Pancreas (tissue), 10 donors: ENCODE results near the gene CCDC38. TPM values are rescaled to one million over a fixed set of nuclear protein-coding genes. Genes with fewer than 3 reads are reported as not detected.

Experiments used
- ATAC-seq, 4 donors: fragments of 200-7000 bp; cut with Tn5 transposase; one replicate each; pipeline versions ENCODE4 v1.8.0 to v1.9.1; 2020; ENCODE audit warnings: mild to moderate bottlenecking in 4 of 4, moderate library complexity in 4 of 4
- DNase-seq, 6 donors: peaks; one replicate each; pipeline ENCODE4 v3.0.0-alpha.2; 2020
- FAIRE-seq: peaks from 2 replicates; lab custom pipeline; 2012; peaks lifted over from hg19 to GRCh38; lab: Jason Lieb, UNC
- H3K27ac ChIP-seq, 4 donors: fragments of 200-600 bp; sonication (generic); 1 replicate in 3 of 4; 2 replicates in 1 of 4; pipeline versions ENCODE4 v1.5.0 to v1.8.0; 2020
- H3K27me3 ChIP-seq, 4 donors: fragments of 200-600 bp; one replicate each; pipeline ENCODE4 v1.8.0; 2021
- H3K36me3 ChIP-seq, 3 donors: fragments of 200-600 bp; sonication (generic) in 1 of 3; one replicate each; pipeline versions ENCODE4 v1.5.0 to v1.8.0; 2020 to 2021
- H3K4me1 ChIP-seq, 3 donors: fragments of 200-600 bp; one replicate each; pipeline ENCODE4 v1.8.0; 2021
- H3K4me3 ChIP-seq, 4 donors: fragments of 200-600 bp; sonication (generic) in 2 of 4; one replicate each; pipeline versions ENCODE4 v1.5.0 to v1.8.0; 2020 to 2021
- H3K9me3 ChIP-seq, 4 donors: fragments of 200-600 bp; one replicate each; pipeline ENCODE4 v1.8.0; 2021
- WGBS, 2 donors: extraction: QIAGEN DNeasy Blood & Tissue Kit; methylation state at CpG; one replicate each; pipeline ENCODE4 v1.1.7; 2013; 5-methylcytosine and 5-hydroxymethylcytosine counted together
- intact Hi-C, 3 donors: fragments of 100-400 bp; cut with DNase I; formaldehyde crosslinking; loops; one replicate each; pipeline versions ENCODE4 v1.11.1 to v1.14.2; 2022
- polyA plus RNA-seq, 2 donors: library from polyadenylated mRNA; stranded (reverse); fragments of 200-250 nt; gene quantifications; one replicate each; pipeline ENCODE4 v1.2.3, GENCODE V29; 2013
- total RNA-seq, 6 donors: library from RNA; stranded (reverse); fragmentation: NEBNext Ultra II Directional in 4 of 6; extraction: Animal tissue kit (Norgen Biotek cat#: 25700) in 4 of 6; gene quantifications; one replicate each; pipeline versions ENCODE4 v1.2.1 to v1.2.4, GENCODE V29; 2021 to 2023
- TF ChIP-seq, protein P1 (sequence below), 4 donors: fragments of 200-600 bp; sonication (generic) in 3 of 4; IDR thresholded peaks; one replicate each; pipeline versions ENCODE4 v1.5.0 to v1.8.0; 2021; ENCODE audit warnings: antibody characterized with exemption in 4 of 4
- donor health status: healthy with polysubstance abuse.
- donor health status: DM: no; HTN: no; CAD: no; lungs with moderate emphysema.
- donor health status: DM: no; HTN: no; CAD: no.
- donor health status: control.
- donor health status: control.
- donor health status: Bipolar disorder and iron deficiency.
- donor health status: DM: yes; HTN: yes; CAD: no.
- donor health status: DM: no; HTN: no; CAD: no.
- donor health status: DM: no; HTN: no; CAD: no.
- donor health status: DM: yes; HTN: yes; CAD: no.

The CCDC38 gene
- total and polyA plus RNA-seq, 8 donors = 0.05 TPM; not detected in 7

DNA sequence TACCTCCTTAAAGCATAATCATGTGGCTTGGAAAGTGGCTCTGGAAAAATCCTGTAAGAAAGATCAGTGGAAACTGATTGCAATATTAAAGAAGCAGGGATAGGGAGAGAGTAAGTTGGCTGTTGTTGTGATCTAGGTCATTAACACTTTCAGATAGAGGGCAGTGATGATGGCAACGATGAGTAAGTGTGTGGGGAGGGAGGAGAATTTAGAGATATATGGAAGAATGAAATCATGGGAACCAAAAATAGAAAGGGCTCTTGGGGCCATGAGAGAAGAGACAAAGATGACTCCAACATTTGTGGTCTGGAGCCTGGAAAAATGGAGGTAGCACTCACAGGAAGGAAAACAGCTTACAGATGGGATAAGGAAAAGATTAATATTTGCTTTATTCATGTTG lies 60.3 kb downstream of the CCDC38 start:
- intact Hi-C loops = no loop called here
- Histone ChIP-seq H3K4me3 (no peak overlapping the region), H3K9me3 (no peaks in the 10 kb centered on the region), H3K27me3 (no peaks in the 10 kb centered on the region), H3K27ac (no peak overlapping the region), H3K4me1 (no peaks in the 10 kb centered on the region), H3K36me3 (no peaks in the 10 kb centered on the region)
- TF ChIP-seq, protein P1, sequence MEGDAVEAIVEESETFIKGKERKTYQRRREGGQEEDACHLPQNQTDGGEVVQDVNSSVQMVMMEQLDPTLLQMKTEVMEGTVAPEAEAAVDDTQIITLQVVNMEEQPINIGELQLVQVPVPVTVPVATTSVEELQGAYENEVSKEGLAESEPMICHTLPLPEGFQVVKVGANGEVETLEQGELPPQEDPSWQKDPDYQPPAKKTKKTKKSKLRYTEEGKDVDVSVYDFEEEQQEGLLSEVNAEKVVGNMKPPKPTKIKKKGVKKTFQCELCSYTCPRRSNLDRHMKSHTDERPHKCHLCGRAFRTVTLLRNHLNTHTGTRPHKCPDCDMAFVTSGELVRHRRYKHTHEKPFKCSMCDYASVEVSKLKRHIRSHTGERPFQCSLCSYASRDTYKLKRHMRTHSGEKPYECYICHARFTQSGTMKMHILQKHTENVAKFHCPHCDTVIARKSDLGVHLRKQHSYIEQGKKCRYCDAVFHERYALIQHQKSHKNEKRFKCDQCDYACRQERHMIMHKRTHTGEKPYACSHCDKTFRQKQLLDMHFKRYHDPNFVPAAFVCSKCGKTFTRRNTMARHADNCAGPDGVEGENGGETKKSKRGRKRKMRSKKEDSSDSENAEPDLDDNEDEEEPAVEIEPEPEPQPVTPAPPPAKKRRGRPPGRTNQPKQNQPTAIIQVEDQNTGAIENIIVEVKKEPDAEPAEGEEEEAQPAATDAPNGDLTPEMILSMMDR (IDR thresholded peaks at IDR 0.05) = no peak
- DNase-seq (no peak), ATAC-seq (no peak), FAIRE-seq (no peak)
- WGBS, 2 donors = 42 to 63% methylated on average over 1 of the region's 1 CpG

DNA sequence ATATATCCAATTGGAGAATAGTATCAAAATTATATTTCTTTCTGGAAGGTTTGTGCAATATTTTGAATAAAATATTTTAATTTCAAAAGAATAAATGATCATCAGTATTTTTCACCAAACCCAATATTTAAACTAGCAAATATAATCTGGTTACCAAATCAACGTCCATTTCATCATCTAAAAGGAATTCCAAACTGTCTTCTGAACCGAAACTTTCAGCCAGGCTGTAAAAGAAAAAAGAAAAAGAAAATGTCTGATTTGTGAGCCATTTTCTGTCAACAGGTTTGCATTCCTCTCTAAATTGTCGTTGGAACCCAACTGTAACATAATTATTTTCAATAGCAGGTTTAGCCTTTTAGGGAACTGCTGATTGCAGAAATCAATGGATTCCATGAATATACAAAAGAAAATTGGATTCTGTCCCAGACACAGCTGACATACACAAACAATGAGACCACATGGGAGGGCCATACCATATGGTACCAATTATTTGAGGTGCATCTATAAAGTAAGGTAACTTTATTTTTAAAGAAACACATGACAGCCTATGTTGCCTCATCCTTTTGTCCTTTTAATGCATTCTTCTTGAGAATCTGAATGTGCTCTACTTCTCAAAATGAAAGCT lies 61.0 kb downstream of the CCDC38 start:
- WGBS, 2 donors = 47% methylated on average over 3 of the region's 3 CpGs
- no peak for ATAC-seq
- FAIRE-seq = no peak

DNA sequence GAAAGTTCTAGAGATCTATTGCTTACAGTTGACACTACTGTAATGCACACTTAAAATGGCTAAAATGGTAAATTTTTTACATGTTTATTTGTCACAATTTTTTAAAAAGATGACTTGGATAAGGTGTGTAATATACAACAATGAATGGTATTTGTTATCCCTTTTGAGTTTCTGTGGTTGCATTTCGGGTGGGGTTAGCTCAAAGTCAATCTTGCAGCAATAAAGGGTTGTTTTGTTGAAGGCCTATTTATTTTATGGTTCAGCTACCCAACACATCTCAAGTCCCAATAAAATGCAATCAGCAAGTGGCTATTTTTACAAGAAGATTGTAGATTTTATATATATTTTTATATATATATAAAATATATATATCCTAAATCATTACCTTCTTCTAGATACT lies 61.5 kb downstream of the CCDC38 start:
- DNase-seq (no peak), ATAC-seq (no peak), FAIRE-seq (no peak)
- H3K27ac ChIP-seq = no peak overlapping the region
- H3K9me3 ChIP-seq = no peaks in the 10 kb centered on the region
- intact Hi-C loops = no loop called here
- TF ChIP-seq, protein P1 (IDR thresholded peaks at IDR 0.05) = no peak
- no peaks in the 10 kb centered on the region for H3K27me3 ChIP-seq
- H3K36me3 ChIP-seq = no peaks in the 10 kb centered on the region
- no peaks in the 10 kb centered on the region for H3K4me1 ChIP-seq
- 80 to 84% methylated on average over 1 of the region's 1 CpG for WGBS, 2 donors
- H3K4me3 ChIP-seq = no peak overlapping the region

More for the DNA sequence above, 61.0 kb downstream of the CCDC38 start:
- intact Hi-C loops = no loop called here
- H3K4me3 ChIP-seq = no peak overlapping the region
- no peaks in the 10 kb centered on the region for H3K36me3 ChIP-seq
- TF ChIP-seq, protein P1 (IDR thresholded peaks at IDR 0.05) = no peak
- no peak for DNase-seq
- no peaks in the 10 kb centered on the region for H3K9me3 ChIP-seq
- no peaks in the 10 kb centered on the region for H3K4me1 ChIP-seq
- no peak overlapping the region for H3K27ac ChIP-seq
- H3K27me3 ChIP-seq = no peaks in the 10 kb centered on the region

DNA sequence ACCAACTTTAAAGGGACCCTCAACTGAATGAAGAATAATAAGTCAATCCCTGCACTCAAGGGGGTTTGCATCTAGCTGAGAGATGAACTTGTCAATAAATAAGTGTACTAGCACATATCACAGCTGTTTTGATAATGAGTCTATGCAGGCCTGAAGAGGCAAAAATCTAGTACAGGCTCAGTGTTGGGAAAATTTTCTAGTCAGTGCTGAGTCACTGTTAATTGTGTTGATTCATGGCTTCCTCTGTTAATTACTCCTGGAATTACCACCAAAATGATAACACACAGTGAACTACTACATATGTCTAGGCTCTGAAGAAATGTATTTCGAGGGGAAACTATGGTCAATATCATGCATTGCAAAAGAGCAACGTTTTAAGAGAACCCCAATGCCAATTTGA lies 64.8 kb downstream of the CCDC38 start:
- intact Hi-C loops = no loop called here
- DNase-seq (no peak), ATAC-seq (no peak), FAIRE-seq (no peak)
- Histone ChIP-seq H3K27ac (no peak overlapping the region), H3K36me3 (no peaks in the 10 kb centered on the region), H3K9me3 (no peaks in the 10 kb centered on the region), H3K4me3 (no peak overlapping the region), H3K4me1 (no peaks in the 10 kb centered on the region), H3K27me3 (no peaks in the 10 kb centered on the region)
- 38 to 59% methylated on average over 2 of the region's 2 CpGs for WGBS, 2 donors
- TF ChIP-seq, protein P1 (IDR thresholded peaks at IDR 0.05) = no peak

DNA sequence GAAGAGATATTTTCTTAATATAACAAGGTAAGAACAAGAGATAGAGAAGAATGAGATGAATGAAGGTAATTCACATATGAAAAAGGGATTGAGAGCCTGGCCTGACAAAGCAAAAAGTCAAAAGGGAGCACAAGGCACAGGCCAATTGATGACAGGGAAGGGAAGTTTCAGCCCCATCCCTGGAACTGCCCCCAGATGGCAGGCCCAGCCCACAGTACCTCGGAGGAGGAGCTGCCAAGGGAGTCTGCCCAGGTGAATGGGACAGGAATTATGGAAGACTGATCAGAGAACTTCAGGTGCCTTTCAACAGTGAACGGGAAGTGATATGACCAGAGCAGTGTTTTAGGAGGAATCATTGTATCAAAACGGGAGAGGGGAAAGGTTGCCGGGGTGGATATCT lies 68.0 kb downstream of the CCDC38 start:
- ATAC-seq = no peak

More for the DNA sequence above, 68.0 kb downstream of the CCDC38 start:
- TF ChIP-seq, protein P1 (IDR thresholded peaks at IDR 0.05) = no peak
- Histone ChIP-seq H3K27me3 (no peaks in the 10 kb centered on the region), H3K9me3 (no peaks in the 10 kb centered on the region), H3K4me3 (no peak overlapping the region), H3K27ac (no peak overlapping the region), H3K36me3 (no peaks in the 10 kb centered on the region), H3K4me1 (no peaks in the 10 kb centered on the region)
- 62 to 82% methylated on average over 4 of the region's 4 CpGs for WGBS, 2 donors
- intact Hi-C loops = no loop called here
- DNase-seq (no peak), FAIRE-seq (no peak)
